Body of pancreas (tissue), 4 donors: ENCODE data around the gene METTL4. TPM values are rescaled to one million over a fixed set of nuclear protein-coding genes. Genes with fewer than 3 reads are reported as not detected.

Source experiments
- ATAC-seq: fragments of 150-250 bp; one replicate; pipeline ENCODE4 v1.9.1; 2016
- DNase-seq, 4 donors: peaks; one replicate each; pipeline ENCODE4 v3.0.0-alpha.2; 2019
- H3K27ac ChIP-seq, 4 donors: fragments of 200-600 bp; sonication (generic); 1 replicate in 3 of 4; 2 replicates in 1 of 4; pipeline versions ENCODE4 v1.5.1 to v1.6.1; 2016 to 2019; ENCODE audit warnings: mild to moderate bottlenecking in 1 of 4, mixed read lengths in 1 of 4, moderate library complexity in 1 of 4
- H3K27me3 ChIP-seq, 2 donors: fragments of 200-600 bp; sonication (generic); one replicate each; pipeline ENCODE4 v1.6.0; 2016; ENCODE audit warnings: mild to moderate bottlenecking in 1 of 2
- H3K36me3 ChIP-seq, 2 donors: fragments of 200-600 bp; sonication (generic); replicated peaks in 1 of 2; 2 replicates each; pipeline ENCODE4 v1.5.1; 2016; ENCODE audit warnings: low read depth in 2 of 2; ENCODE audit not compliant: insufficient read depth in 1 of 2
- H3K4me1 ChIP-seq: fragments of 200-600 bp; sonication (generic); one replicate; pipeline ENCODE4 v1.6.0; 2016
- H3K4me3 ChIP-seq, 2 donors: fragments of 200-600 bp; sonication (generic); 1 replicate in 1 of 2; 2 replicates in 1 of 2; pipeline ENCODE4 v1.5.1; 2016 to 2019
- H3K9me3 ChIP-seq, 3 donors: fragments of 200-600 bp; sonication (generic); 1 replicate in 2 of 3; 2 replicates in 1 of 3; pipeline ENCODE4 v1.5.1; 2016
- CTCF ChIP-seq, 7 experiments: fragments of 450-650 bp in 4 of 7; fragments of 200-600 bp in 3 of 7; sonication (generic) in 3 of 7; IDR thresholded peaks; one replicate each; pipeline ENCODE4 v1.5.1; 2016 to 2019; ENCODE audit warnings: antibody characterized with exemption in 7 of 7
- POLR2A ChIP-seq, 3 donors: fragments of 450-650 bp; IDR thresholded peaks; one replicate each; pipeline ENCODE4 v1.6.1; 2016; ENCODE audit warnings: antibody characterized with exemption in 3 of 3, mild to moderate bottlenecking in 2 of 3
- whole genome bisulfite sequencing, 2 donors: methylation state at CpG; one replicate each; pipeline ENCODE4 v1.1.5; 2017; 5-methylcytosine and 5-hydroxymethylcytosine counted together
- intact Hi-C: fragments of 100-400 bp; cut with DNase I; formaldehyde crosslinking; loops from one replicate; pipeline ENCODE4 v1.15.1; 2023
- total RNA-seq, 2 donors: library from RNA; depleted of rRNA; stranded (reverse); fragments of >200 nt; gene quantifications; one replicate each; pipeline ENCODE4 v1.1.0, GENCODE V29; 2016

The METTL4 gene
- total RNA-seq, 2 donors from 2014 or later = 1.8 to 4.3 TPM

GRCh38 chr18:2573408-2573807 lies 2.1 kb upstream of the METTL4 start:
- Histone ChIP-seq H3K27me3 (no peaks in the 10 kb centered on the region), H3K9me3 (no peaks in the 10 kb centered on the region), H3K36me3 (no peaks in the 10 kb centered on the region), H3K4me1 (peaks cover 15% of the 10 kb centered on the region), H3K4me3 (no peak overlapping the region), H3K27ac (no peak overlapping the region)
- ATAC-seq = no peak
- no peak for DNase-seq
- WGBS, 2 donors = 46 to 47% methylated on average over 2 of the region's 2 CpGs
- intact Hi-C loops = no loop called here
- TF ChIP-seq CTCF (IDR thresholded peaks at IDR 0.05) (no peak), POLR2A (IDR thresholded peaks at IDR 0.05) (no peak)

DNA sequence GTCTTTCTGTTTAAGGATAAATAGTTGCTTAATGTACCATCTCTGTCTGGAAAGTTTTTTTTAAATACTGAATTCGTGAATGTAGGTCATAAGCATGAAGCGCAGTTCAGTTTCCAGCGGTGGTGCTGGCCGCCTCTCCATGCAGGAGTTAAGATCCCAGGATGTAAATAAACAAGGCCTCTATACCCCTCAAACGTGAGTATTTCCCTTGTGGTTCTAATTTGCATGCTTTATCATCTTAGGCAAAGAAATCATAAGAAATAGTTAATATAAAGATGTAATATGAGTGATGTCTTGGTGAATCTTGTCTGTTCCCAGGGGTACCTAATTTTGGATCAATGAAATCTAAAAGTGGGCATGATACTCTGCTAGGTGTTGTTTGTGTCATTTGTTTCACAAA lies 1.6 kb upstream of the METTL4 start:
- 32 to 44% methylated on average over 5 of the region's 5 CpGs for WGBS, 2 donors
- H3K9me3 ChIP-seq = no peaks in the 10 kb centered on the region
- no peak overlapping the region for H3K4me3 ChIP-seq

DNA sequence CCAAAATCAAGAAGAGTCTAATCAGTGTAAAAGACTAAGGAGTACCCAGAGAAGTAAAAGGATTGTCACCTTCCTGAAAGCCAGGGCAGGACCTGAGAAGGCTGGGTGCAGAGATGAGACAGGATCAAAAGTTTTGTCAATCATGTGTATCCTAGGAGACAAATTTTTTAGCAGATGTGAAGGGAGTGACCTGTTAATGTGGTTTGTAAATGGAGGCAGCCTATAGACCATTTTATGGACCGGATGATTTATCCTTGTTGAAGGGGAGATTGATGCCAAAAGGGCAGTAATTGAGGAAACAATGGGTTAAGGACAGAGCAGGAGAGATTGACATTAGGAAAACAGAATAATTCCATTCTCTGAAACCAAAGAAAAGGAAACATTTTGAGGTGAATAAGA lies 865 bp upstream of the METTL4 start:
- ATAC-seq = no peak

More for the DNA sequence above, 1.6 kb upstream of the METTL4 start:
- DNase-seq = no peak
- Histone ChIP-seq H3K4me1 (peaks cover 15% of the 10 kb centered on the region), H3K27me3 (no peaks in the 10 kb centered on the region), H3K27ac (no peak overlapping the region), H3K36me3 (no peaks in the 10 kb centered on the region)
- intact Hi-C loops = no loop called here
- no peak for ATAC-seq
- TF ChIP-seq CTCF (IDR thresholded peaks at IDR 0.05) = no peak
- no peak for TF ChIP-seq POLR2A (IDR thresholded peaks at IDR 0.05)

GRCh38 chr18:2570772-2571199 lies 519 bp downstream of the METTL4 start:
- Histone ChIP-seq H3K4me1 (peaks cover 15% of the 10 kb centered on the region), H3K4me3 (peak overlapping the region; percentile 59 to 65), H3K36me3 (no peaks in the 10 kb centered on the region), H3K27me3 (no peaks in the 10 kb centered on the region), H3K9me3 (no peaks in the 10 kb centered on the region), H3K27ac (peak overlapping the region; percentile 95 to 97 (median 96))
- intact Hi-C loops = no loop called here
- WGBS, 2 donors = 0 to 1% methylated on average over 16 of the region's 16 CpGs
- DNase-seq (peak; percentile 68 to 73 (median 71)), ATAC-seq (peak; percentile 81)
- TF ChIP-seq POLR2A (IDR thresholded peaks at IDR 0.05) (no peak), CTCF (IDR thresholded peaks at IDR 0.05) (peak in 4 of 7 experiments; percentile 17 to 44 (median 34))

More for the DNA sequence above, 865 bp upstream of the METTL4 start:
- Histone ChIP-seq H3K36me3 (no peaks in the 10 kb centered on the region), H3K27ac (no peak overlapping the region), H3K4me1 (peaks cover 15% of the 10 kb centered on the region), H3K9me3 (no peaks in the 10 kb centered on the region), H3K27me3 (no peaks in the 10 kb centered on the region), H3K4me3 (no peak overlapping the region)
- intact Hi-C loops = no loop called here
- TF ChIP-seq POLR2A (IDR thresholded peaks at IDR 0.05) (no peak), CTCF (IDR thresholded peaks at IDR 0.05) (no peak)
- no peak for DNase-seq
- 4 to 18% methylated on average over 1 of the region's 1 CpG for WGBS, 2 donors
